Osteocyte (in vitro differentiated cells): ENCODE results near the gene VAV1. TPM values are rescaled to one million over a fixed set of nuclear protein-coding genes. Genes with fewer than 3 reads are reported as not detected.
"Not testable (repeated sequence)": the region's sequence is repeated elsewhere in the genome, so short reads cannot be mapped to it uniquely, and the experiment has no call there.

Experiments
- DNase-seq: peaks from one replicate; pipeline ENCODE4 v3.0.0; 2021; ENCODE audit warnings: mixed read lengths; ENCODE audit not compliant: unreplicated experiment; ENCODE audit errors: extremely low spot score
- H3K27ac Mint-ChIP-seq: one replicate; pipeline ENCODE4 v1.8.0; 2021; ENCODE audit warnings: mild to moderate bottlenecking, mixed read lengths; ENCODE audit not compliant: unreplicated experiment
- H3K27me3 Mint-ChIP-seq: one replicate; pipeline ENCODE4 v1.8.0; 2021; ENCODE audit warnings: mixed read lengths; ENCODE audit not compliant: unreplicated experiment
- H3K36me3 Mint-ChIP-seq: one replicate; pipeline ENCODE4 v1.8.0; 2021; ENCODE audit warnings: mixed read lengths; ENCODE audit not compliant: unreplicated experiment
- H3K4me1 Mint-ChIP-seq: one replicate; pipeline ENCODE4 v1.8.0; 2021; ENCODE audit warnings: mixed read lengths; ENCODE audit not compliant: unreplicated experiment
- H3K4me3 Mint-ChIP-seq: one replicate; pipeline ENCODE4 v1.8.0; 2021; ENCODE audit warnings: mild to moderate bottlenecking, moderate library complexity, mixed read lengths; ENCODE audit not compliant: unreplicated experiment
- H3K9me3 Mint-ChIP-seq: one replicate; pipeline ENCODE4 v1.8.0; 2021; ENCODE audit warnings: mixed read lengths; ENCODE audit not compliant: unreplicated experiment
- CTCF ChIP-seq: fragments of 200-600 bp; sonication (generic); IDR thresholded peaks from 2 replicates; pipeline ENCODE4 v1.5.0; 2021; ENCODE audit warnings: antibody characterized with exemption, mild to moderate bottlenecking, moderate library complexity
- total RNA-seq: library from RNA; stranded (reverse); gene quantifications from 2 replicates; pipeline ENCODE4 v1.2.1, GENCODE V29; 2021

The VAV1 gene
- total RNA-seq, 1 donor from 2014 or later: not detected

- DNase-seq: no peak
- no peak for TF ChIP-seq CTCF
- Mint-ChIP-seq H3K27me3 (peaks cover 2% of the 10 kb centered on the region), H3K36me3 (no peaks in the 10 kb centered on the region), H3K4me1 (no peaks in the 10 kb centered on the region), H3K9me3 (no peaks in the 10 kb centered on the region), H3K27ac (no peak overlapping the region), H3K4me3 (no peak overlapping the region)
Observed at GRCh38 chr19:6773323-6773931, 919 bp downstream of the VAV1 start.

GRCh38 chr19:6774821-6775707 lies 2.6 kb downstream of the VAV1 start:
- Mint-ChIP-seq H3K9me3 (no peaks in the 10 kb centered on the region), H3K36me3 (no peaks in the 10 kb centered on the region), H3K27ac (no peak overlapping the region), H3K4me3 (no peak overlapping the region), H3K4me1 (no peaks in the 10 kb centered on the region), H3K27me3 (peaks cover 2% of the 10 kb centered on the region)
- no peak for DNase-seq
- TF ChIP-seq CTCF: no peak

- H3K9me3 Mint-ChIP-seq, H3K4me3 Mint-ChIP-seq, H3K27ac Mint-ChIP-seq, H3K36me3 Mint-ChIP-seq, H3K4me1 Mint-ChIP-seq, H3K27me3 Mint-ChIP-seq, DNase-seq: not testable (repeated sequence)
Observed at GRCh38 chr19:6776045-6776444, 3.5 kb downstream of the VAV1 start.

GRCh38 chr19:6776999-6777398 lies 4.5 kb downstream of the VAV1 start:
- no peak overlapping the region for H3K4me3 Mint-ChIP-seq
- no peaks in the 10 kb centered on the region for H3K4me1 Mint-ChIP-seq
- no peak for TF ChIP-seq CTCF
- no peaks in the 10 kb centered on the region for H3K27me3 Mint-ChIP-seq
- H3K27ac Mint-ChIP-seq: no peak overlapping the region
- H3K36me3 Mint-ChIP-seq: no peaks in the 10 kb centered on the region
- no peak for DNase-seq
- no peaks in the 10 kb centered on the region for H3K9me3 Mint-ChIP-seq

GRCh38 chr19:6777434-6777833 lies 4.9 kb downstream of the VAV1 start:
- Mint-ChIP-seq H3K4me1 (no peaks in the 10 kb centered on the region), H3K9me3 (no peaks in the 10 kb centered on the region), H3K4me3 (no peak overlapping the region), H3K27me3 (no peaks in the 10 kb centered on the region), H3K36me3 (no peaks in the 10 kb centered on the region), H3K27ac (no peak overlapping the region)
- no peak for TF ChIP-seq CTCF
- no peak for DNase-seq
